Right renal cortex interstitium (tissue), 3 donors: ENCODE results near the gene EFNA1. TPM values are rescaled to one million over a fixed set of nuclear protein-coding genes. Genes with fewer than 3 reads are reported as not detected.

Source experiments
- DNase-seq, 3 donors: peaks; one replicate each; pipeline ENCODE4 v3.0.0-alpha.2; 2013; ENCODE audit warnings: low read depth in 3 of 3, low spot score in 2 of 3
- polyA plus RNA-seq, 3 donors: library from polyadenylated mRNA; unstranded; fragments of 120-200 nt; gene quantifications; one replicate each; pipeline ENCODE4 v1.2.1, GENCODE V29; 2013; ENCODE audit not compliant: insufficient read length in 3 of 3

The EFNA1 gene
- polyA plus RNA-seq: 10 to 100 TPM; 68.2 to 78.3 (median 74.4) TPM

- DNase-seq: no peak
These were observed at the start of gene EFNA1 for GRCh38 chr1:155127105-155127966. TSS of gene EFNA1 (plus strand) at chr1:155127876. CDS start at chr1:155127978, 102 bp downstream.

- no peak for DNase-seq
These were observed 49.0 kb upstream of the EFNA1 start, which contains the start of gene EFNA3 for GRCh38 chr1:155078469-155079209. TSS of gene EFNA3 (plus strand) at chr1:155078837. CDS start at chr1:155078942, 105 bp downstream.

GRCh38 chr1:155079210-155079486, 48.5 kb upstream of the EFNA1 start:
- no peak for DNase-seq

GRCh38 chr1:155079487-155080311, 48.0 kb upstream of the EFNA1 start:
- no peak for DNase-seq

- DNase-seq: no peak
These were observed 47.1 kb upstream of the EFNA1 start for GRCh38 chr1:155080312-155081228.

- DNase-seq: no peak
These were observed 46.0 kb upstream of the EFNA1 start for GRCh38 chr1:155081472-155082300.

- DNase-seq: no peak
These were observed 45.2 kb upstream of the EFNA1 start for GRCh38 chr1:155082301-155083051.

GRCh38 chr1:155083052-155083541, 44.6 kb upstream of the EFNA1 start:
- no peak for DNase-seq

GRCh38 chr1:155083865-155084721, 43.6 kb upstream of the EFNA1 start:
- DNase-seq: no peak

GRCh38 chr1:155084722-155085503, 42.8 kb upstream of the EFNA1 start:
- peak; percentile 93 to 99 (median 94) for DNase-seq

GRCh38 chr1:155085504-155086127, 42.1 kb upstream of the EFNA1 start:
- DNase-seq: no peak

- DNase-seq: no peak
These were observed 41.4 kb upstream of the EFNA1 start for GRCh38 chr1:155086128-155086741.

- no peak for DNase-seq
These were observed 40.7 kb upstream of the EFNA1 start for GRCh38 chr1:155086856-155087535.

GRCh38 chr1:155091071-155092051, 36.3 kb upstream of the EFNA1 start:
- DNase-seq: no peak
